BLaER1 (cell line): ENCODE measurements around the gene COL23A1.

ENCODE experiments used
- H3K27ac ChIP-seq: shearing (Covaris generic); formaldehyde crosslinking; 2 replicates; pipeline ENCODE4 v1.8.1; 2022
- H3K27me3 ChIP-seq: shearing (Covaris generic); formaldehyde crosslinking; 2 replicates; pipeline ENCODE4 v1.8.1; 2022
- H3K36me3 ChIP-seq: shearing (Covaris generic); formaldehyde crosslinking; 2 replicates; pipeline ENCODE4 v1.8.1; 2022
- H3K4me1 ChIP-seq: shearing (Covaris generic); formaldehyde crosslinking; 2 replicates; pipeline ENCODE4 v1.8.1; 2022
- H3K4me2 ChIP-seq: shearing (Covaris generic); formaldehyde crosslinking; 2 replicates; pipeline ENCODE4 v1.8.1; 2022
- H3K4me3 ChIP-seq: shearing (Covaris generic); formaldehyde crosslinking; 2 replicates; pipeline ENCODE4 v1.8.1; 2022
- H3K9ac ChIP-seq: shearing (Covaris generic); formaldehyde crosslinking; 2 replicates; pipeline ENCODE4 v1.8.1; 2022
- H3K9me3 ChIP-seq: shearing (Covaris generic); formaldehyde crosslinking; 2 replicates; pipeline ENCODE4 v1.8.1; 2022
- H4K20me1 ChIP-seq: shearing (Covaris generic); formaldehyde crosslinking; 2 replicates; pipeline ENCODE4 v1.8.1; 2022
- Cebpa-rat ChIP-seq: shearing (Covaris generic); IDR thresholded peaks from 2 replicates; pipeline ENCODE4 v1.8.1; 2022

Gene COL23A1

GRCh38 chr5:178353461-178353860, 236.7 kb downstream of the COL23A1 start:
- Histone ChIP-seq H3K27me3 (peaks cover 12% of the 10 kb centered on the region), H3K4me3 (no peak overlapping the region), H3K9me3 (no peaks in the 10 kb centered on the region), H3K4me1 (peaks cover 56% of the 10 kb centered on the region), H3K27ac (no peak overlapping the region), H3K36me3 (no peaks in the 10 kb centered on the region), H4K20me1 (no peaks in the 10 kb centered on the region), H3K4me2 (no peak overlapping the region), H3K9ac (no peak overlapping the region)
- TF ChIP-seq Cebpa-rat, result no peak

GRCh38 chr5:178352035-178352349, 238.2 kb downstream of the COL23A1 start:
- H3K27ac ChIP-seq, result no peak overlapping the region
- peak overlapping the region; percentile 79 for H3K4me2 ChIP-seq
- H3K9ac ChIP-seq, result 0 out of 2 replicates have a peak overlapping the region, but pooled peaks have one; percentile 48
- no peak for TF ChIP-seq Cebpa-rat
- H3K9me3 ChIP-seq, result no peaks in the 10 kb centered on the region
- H4K20me1 ChIP-seq, result no peaks in the 10 kb centered on the region
- no peak overlapping the region for H3K4me3 ChIP-seq
- H3K36me3 ChIP-seq, result no peaks in the 10 kb centered on the region
- H3K27me3 ChIP-seq, result peaks cover 12% of the 10 kb centered on the region
- H3K4me1 ChIP-seq, result peaks cover 46% of the 10 kb centered on the region

DNA sequence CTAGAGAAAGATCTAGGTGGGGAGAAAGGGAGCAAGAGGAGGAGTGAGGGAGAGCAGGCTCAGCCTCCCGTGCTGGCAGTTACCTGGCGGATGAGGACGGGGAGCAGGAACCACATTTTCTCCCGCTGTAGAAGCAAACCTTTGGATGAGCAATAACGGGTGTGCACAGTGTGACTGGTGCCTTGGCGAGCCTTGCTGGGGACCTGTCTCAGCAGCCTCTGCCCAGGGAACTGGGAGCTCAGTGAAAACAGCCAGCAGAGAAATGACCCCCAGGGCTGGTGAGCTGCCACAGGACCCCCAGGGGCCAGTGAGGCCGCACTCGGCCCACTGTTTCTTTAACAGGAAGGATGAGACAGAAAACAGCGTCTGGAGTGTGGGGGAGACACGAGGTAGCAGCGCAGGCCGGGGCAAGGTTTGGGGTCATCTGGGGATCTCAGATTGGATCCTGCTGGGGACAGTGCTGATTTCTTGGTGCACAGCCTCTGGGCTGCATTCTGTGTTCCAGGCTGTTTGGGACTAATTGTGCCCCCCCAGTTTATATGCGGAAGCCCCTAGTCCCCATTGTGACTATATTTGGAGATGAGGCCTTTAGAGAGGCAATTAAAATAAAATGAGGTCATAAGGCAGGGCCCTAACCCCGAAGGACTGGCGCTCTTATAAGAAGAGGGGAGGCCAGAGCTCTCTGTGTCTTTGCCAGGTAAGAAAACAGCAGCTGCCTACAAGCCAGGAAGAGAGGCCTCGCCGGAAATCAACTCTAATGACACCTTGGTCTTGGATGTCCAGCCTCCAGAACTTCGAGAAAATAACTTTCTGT, 238.8 kb downstream of the COL23A1 start:
- no peaks in the 10 kb centered on the region for H4K20me1 ChIP-seq
- H3K36me3 ChIP-seq, result no peaks in the 10 kb centered on the region
- TF ChIP-seq Cebpa-rat, result no peak
- H3K9me3 ChIP-seq, result no peaks in the 10 kb centered on the region
- 0 out of 2 replicates have a peak overlapping the region, but pooled peaks have one; percentile 6 for H3K27ac ChIP-seq
- peaks cover 9% of the 10 kb centered on the region for H3K27me3 ChIP-seq
- H3K4me1 ChIP-seq, result peaks cover 41% of the 10 kb centered on the region
- no peak overlapping the region for H3K4me3 ChIP-seq
- peak overlapping the region; percentile 48; the same call in 1 of the 2 replicates for H3K9ac ChIP-seq
- peak overlapping the region; percentile 79 for H3K4me2 ChIP-seq

- H3K27ac ChIP-seq, result peak overlapping the region; percentile 37; the same call in 1 of the 2 replicates
- no peaks in the 10 kb centered on the region for H3K9me3 ChIP-seq
- no peak overlapping the region for H3K4me3 ChIP-seq
Observed at GRCh38 chr5:178350361-178351220, 239.6 kb downstream of the COL23A1 start.

DNA sequence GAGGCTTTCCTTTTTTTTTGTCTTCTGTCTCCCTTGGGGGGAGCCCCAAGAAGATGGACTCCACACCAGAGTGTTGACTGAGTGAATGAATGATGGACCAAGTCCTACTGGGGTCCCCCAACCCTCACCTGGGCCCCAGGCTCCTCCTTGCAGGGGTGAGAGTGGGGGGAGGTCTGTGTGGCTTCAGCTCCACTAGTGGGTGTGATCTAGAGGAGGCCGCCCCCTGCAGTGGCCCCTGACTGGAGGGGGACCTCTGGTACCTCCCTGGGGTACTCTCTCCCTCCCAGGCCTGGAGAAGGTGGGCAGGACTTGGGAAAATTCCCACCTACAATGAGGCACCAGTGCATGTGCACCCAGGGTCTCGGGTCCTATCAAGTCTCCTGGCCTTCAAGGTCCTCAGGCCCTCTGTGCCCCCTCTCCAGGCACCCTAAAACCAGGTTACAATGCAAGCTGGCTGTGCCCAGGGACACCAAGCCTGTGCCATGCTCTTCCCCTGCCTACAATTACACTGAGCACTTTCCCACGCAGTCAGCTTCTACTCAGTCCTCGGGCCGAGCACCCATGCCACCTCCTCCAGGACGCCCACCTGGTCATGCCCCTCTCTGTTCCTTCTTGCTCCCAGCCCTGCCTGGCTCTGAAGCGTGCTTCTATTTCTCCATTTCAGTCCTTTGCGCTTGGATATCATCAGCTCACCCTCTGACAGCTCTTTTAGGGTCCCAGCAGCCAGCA, 240.4 kb downstream of the COL23A1 start:
- H3K4me3 ChIP-seq, result no peak overlapping the region
- H3K9ac ChIP-seq, result no peak overlapping the region
- peak overlapping the region; percentile 79 for H3K4me2 ChIP-seq
- H3K4me1 ChIP-seq, result peaks cover 26% of the 10 kb centered on the region
- no peak overlapping the region for H3K27ac ChIP-seq
- H3K36me3 ChIP-seq, result no peaks in the 10 kb centered on the region
- no peaks in the 10 kb centered on the region for H3K9me3 ChIP-seq
- H4K20me1 ChIP-seq, result no peaks in the 10 kb centered on the region
- TF ChIP-seq Cebpa-rat, result no peak
- H3K27me3 ChIP-seq, result no peaks in the 10 kb centered on the region

More at GRCh38 chr5:178350361-178351220, 239.6 kb downstream of the COL23A1 start:
- TF ChIP-seq Cebpa-rat, result no peak
- H3K4me2 ChIP-seq, result peak overlapping the region; percentile 79
- H3K9ac ChIP-seq, result peak overlapping the region; percentile 48; the same call in 1 of the 2 replicates
- H3K36me3 ChIP-seq, result no peaks in the 10 kb centered on the region
- peaks cover 3% of the 10 kb centered on the region; the same call in 1 of the 2 replicates for H3K27me3 ChIP-seq
- H3K4me1 ChIP-seq, result peaks cover 32% of the 10 kb centered on the region
- H4K20me1 ChIP-seq, result no peaks in the 10 kb centered on the region

GRCh38 chr5:178349075-178349511, 241.1 kb downstream of the COL23A1 start:
- 0 out of 2 replicates have a peak, but pooled peaks cover 3% of the 10 kb centered on the region for H3K9me3 ChIP-seq
- TF ChIP-seq Cebpa-rat, result no peak

GRCh38 chr5:178348356-178349074, 241.7 kb downstream of the COL23A1 start:
- H3K4me1 ChIP-seq, result peaks cover 26% of the 10 kb centered on the region
- H4K20me1 ChIP-seq, result no peaks in the 10 kb centered on the region
- TF ChIP-seq Cebpa-rat, result no peak
- no peaks in the 10 kb centered on the region for H3K36me3 ChIP-seq
- H3K27ac ChIP-seq, result no peak overlapping the region
- 0 out of 2 replicates have a peak, but pooled peaks cover 3% of the 10 kb centered on the region for H3K9me3 ChIP-seq
- no peaks in the 10 kb centered on the region for H3K27me3 ChIP-seq
- no peak overlapping the region for H3K4me3 ChIP-seq
- H3K9ac ChIP-seq, result no peak overlapping the region
- H3K4me2 ChIP-seq, result no peak overlapping the region

More at GRCh38 chr5:178349075-178349511, 241.1 kb downstream of the COL23A1 start:
- no peak overlapping the region for H3K9ac ChIP-seq
- no peaks in the 10 kb centered on the region for H3K36me3 ChIP-seq
- H3K27me3 ChIP-seq, result no peaks in the 10 kb centered on the region
- peaks cover 26% of the 10 kb centered on the region for H3K4me1 ChIP-seq
- no peak overlapping the region for H3K27ac ChIP-seq
- no peaks in the 10 kb centered on the region for H4K20me1 ChIP-seq
- no peak overlapping the region for H3K4me3 ChIP-seq
- no peak overlapping the region for H3K4me2 ChIP-seq

DNA sequence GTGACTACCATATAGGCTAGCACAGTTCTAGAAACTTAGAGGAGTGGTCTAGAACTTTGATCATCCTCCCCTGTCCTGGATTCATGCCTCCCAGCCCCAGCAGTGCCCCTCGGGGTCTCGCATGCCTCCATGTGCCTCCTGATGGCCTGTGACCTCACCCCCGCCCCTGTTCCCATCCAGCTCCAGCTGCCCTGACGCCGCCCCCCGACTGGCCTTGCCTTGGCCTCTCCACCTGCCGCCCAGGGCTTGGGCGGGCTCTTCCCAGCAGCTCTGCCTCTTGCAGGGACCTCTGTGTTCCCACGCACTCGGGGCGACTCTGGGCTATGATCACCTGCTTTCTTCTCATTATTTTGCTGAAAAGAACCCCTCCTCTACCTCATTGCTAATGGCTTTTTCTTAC, 242.2 kb downstream of the COL23A1 start:
- H3K4me3 ChIP-seq, result no peak overlapping the region
- H3K36me3 ChIP-seq, result no peaks in the 10 kb centered on the region
- H4K20me1 ChIP-seq, result no peaks in the 10 kb centered on the region
- H3K4me2 ChIP-seq, result no peak overlapping the region
- H3K27ac ChIP-seq, result no peak overlapping the region
- H3K27me3 ChIP-seq, result no peaks in the 10 kb centered on the region
- H3K9me3 ChIP-seq, result 0 out of 2 replicates have a peak, but pooled peaks cover 3% of the 10 kb centered on the region
- H3K4me1 ChIP-seq, result peaks cover 26% of the 10 kb centered on the region
- no peak for TF ChIP-seq Cebpa-rat
- no peak overlapping the region for H3K9ac ChIP-seq
